Measurements from ENCODE around the gene PRSS36. TPM values are rescaled to one million over a fixed set of nuclear protein-coding genes. Genes with fewer than 3 reads are reported as not detected.
A peak's percentile ranks its signal among the peaks of the same experiment; 100 is the strongest.
"Not testable (repeated sequence)": the region's sequence is repeated elsewhere in the genome, so short reads cannot be mapped to it uniquely, and the experiment has no call there.

The PRSS36 gene
- total RNA-seq, 2 experiments from 2014 or later = not detected

- Histone ChIP-seq H3K4me2 (ENCODE audit: low read length) (peak overlapping the region; percentile 51), H2AFZ (ENCODE audit: low read length) (peak overlapping the region; percentile 93), H4K20me1 (ENCODE audit: insufficient read depth, low read length) (peaks cover 15% of the 10 kb centered on the region), H3K4me1 (ENCODE audit: insufficient read depth, low read length, poor library complexity, severe bottlenecking) (peaks cover 32% of the 10 kb centered on the region), H3K36me3 (ENCODE audit: insufficient read depth, low read length) (peaks cover 21% of the 10 kb centered on the region), H3K9me2 (ENCODE audit: insufficient read depth, low read length) (no peaks in the 10 kb centered on the region), H3K79me2 (ENCODE audit: insufficient read depth, low read depth, low read length) (peaks cover 33% of the 10 kb centered on the region), H3K4me3 (ENCODE audit: low read depth, low read length, poor library complexity, severe bottlenecking) (no peak overlapping the region), H3K27ac (ENCODE audit: low read depth, low read length, poor library complexity, severe bottlenecking) (peak overlapping the region; percentile 9), H3K9me3 (ENCODE audit: low read length) (no peaks in the 10 kb centered on the region)
- POLR2A ChIA-PET = interaction anchor here (0.6 to 0.9 kb wide), 3 partner anchors 17 to 64 kb away, joined by 3 to 6 read pairs (median 3); no protein-coding TSS in a partner anchor
- BruUV-seq (replicated peaks) = no TSS peak
- TF ChIP-seq CTCF (conservative IDR thresholded peaks at IDR 0.05; ENCODE audit: low read length) (no peak), EZH2phosphoT487 (IDR thresholded peaks at IDR 0.05; ENCODE audit: borderline replicate concordance, low read depth, low read length) (no peak)
- peak; percentile 58 for DNase-seq (ENCODE audit: low spot score)
- intact Hi-C loops (cut with micrococcal nuclease; ENCODE audit: unreplicated experiment) = no loop called here
- CTCF ChIA-PET (ENCODE audit: unreplicated experiment) = no interaction called here
These were observed 27.3 kb upstream of the PRSS36 start for GRCh38 chr16:31177136-31177535.

GRCh38 chr16:31170048-31170447 lies 20.2 kb upstream of the PRSS36 start:
- POLR2A ChIA-PET; H3K9me3 ChIP-seq (ENCODE audit: low read length); H4K20me1 ChIP-seq (ENCODE audit: insufficient read depth, low read length); H3K36me3 ChIP-seq (ENCODE audit: insufficient read depth, low read length); H3K4me3 ChIP-seq (ENCODE audit: low read depth, low read length, poor library complexity, severe bottlenecking); CTCF ChIA-PET (ENCODE audit: unreplicated experiment); H3K27ac ChIP-seq (ENCODE audit: low read depth, low read length, poor library complexity, severe bottlenecking); H2AFZ ChIP-seq (ENCODE audit: low read length); H3K4me2 ChIP-seq (ENCODE audit: low read length); H3K4me1 ChIP-seq (ENCODE audit: insufficient read depth, low read length, poor library complexity, severe bottlenecking); DNase-seq (ENCODE audit: low spot score); H3K79me2 ChIP-seq (ENCODE audit: insufficient read depth, low read depth, low read length); BruUV-seq (replicated peaks); H3K9me2 ChIP-seq (ENCODE audit: insufficient read depth, low read length); intact Hi-C loops (cut with micrococcal nuclease; ENCODE audit: unreplicated experiment): not testable (repeated sequence)

GRCh38 chr16:31168848-31169247 lies 19.0 kb upstream of the PRSS36 start:
- H2AFZ ChIP-seq (ENCODE audit: low read length) = no peak overlapping the region
- no peak overlapping the region for H3K4me3 ChIP-seq (ENCODE audit: low read depth, low read length, poor library complexity, severe bottlenecking)
- ChIA-PET POLR2A (no interaction called here), CTCF (ENCODE audit: unreplicated experiment) (no interaction called here)
- no peaks in the 10 kb centered on the region for H4K20me1 ChIP-seq (ENCODE audit: insufficient read depth, low read length)
- no peaks in the 10 kb centered on the region for H3K36me3 ChIP-seq (ENCODE audit: insufficient read depth, low read length)
- no peak overlapping the region for H3K27ac ChIP-seq (ENCODE audit: low read depth, low read length, poor library complexity, severe bottlenecking)
- H3K9me2 ChIP-seq (ENCODE audit: insufficient read depth, low read length) = no peaks in the 10 kb centered on the region
- H3K9me3 ChIP-seq (ENCODE audit: low read length) = no peaks in the 10 kb centered on the region
- no peaks in the 10 kb centered on the region for H3K79me2 ChIP-seq (ENCODE audit: insufficient read depth, low read depth, low read length)
- DNase-seq (ENCODE audit: low spot score) = no peak
- intact Hi-C loops (cut with micrococcal nuclease; ENCODE audit: unreplicated experiment) = no loop called here
- BruUV-seq (replicated peaks) = no TSS peak
- TF ChIP-seq EZH2phosphoT487 (IDR thresholded peaks at IDR 0.05; ENCODE audit: borderline replicate concordance, low read depth, low read length) (no peak), CTCF (conservative IDR thresholded peaks at IDR 0.05; ENCODE audit: low read length) (no peak)
- H3K4me1 ChIP-seq (ENCODE audit: insufficient read depth, low read length, poor library complexity, severe bottlenecking) = no peaks in the 10 kb centered on the region
- H3K4me2 ChIP-seq (ENCODE audit: low read length) = no peak overlapping the region
